GM19099 (cell line): ENCODE data around the gene DIAPH1.

Source experiments
- POLR2A ChIP-seq: IDR thresholded peaks from 3 replicates; pipeline ENCODE4 v1.6.1; 2011; ENCODE audit warnings: low read depth; ENCODE audit not compliant: insufficient read length; ENCODE audit errors: extremely low read depth

Gene DIAPH1

DNA sequence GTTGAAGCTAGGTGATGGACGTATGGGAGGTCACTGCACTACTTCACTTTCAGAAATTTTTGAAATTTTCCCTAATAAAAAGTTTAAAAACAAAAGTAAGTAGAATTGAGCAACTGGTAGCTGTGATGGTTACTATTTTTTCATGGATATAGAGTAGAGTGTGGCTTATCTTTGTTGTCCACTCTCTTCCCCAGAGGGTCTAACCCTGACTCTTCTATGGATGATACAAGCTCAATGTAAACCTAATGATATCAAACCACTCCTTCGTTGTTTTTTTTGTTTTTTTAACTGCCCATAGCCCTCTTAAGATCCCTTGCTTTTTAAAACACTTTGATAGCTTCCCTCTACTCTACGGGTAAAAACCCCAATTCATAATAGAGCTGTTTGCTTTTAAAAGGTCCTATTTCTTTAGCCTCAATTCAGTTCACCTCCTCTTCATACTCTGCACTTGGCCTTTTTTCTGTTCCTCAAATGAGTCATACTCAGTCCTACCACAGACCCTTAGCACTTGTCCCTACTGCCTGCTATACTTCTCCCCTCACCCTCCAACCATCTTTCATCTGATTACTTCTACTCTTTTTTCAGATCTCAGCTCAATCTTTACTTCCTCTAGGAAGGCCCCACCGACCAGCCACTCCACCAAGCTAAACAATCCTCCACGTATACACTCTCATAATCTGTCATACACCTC is 15.2 kb upstream of the DIAPH1 start:
- TF ChIP-seq POLR2A = no peak

GRCh38 chr5:141632650-141633049 is 13.8 kb upstream of the DIAPH1 start:
- no peak for TF ChIP-seq POLR2A

DNA sequence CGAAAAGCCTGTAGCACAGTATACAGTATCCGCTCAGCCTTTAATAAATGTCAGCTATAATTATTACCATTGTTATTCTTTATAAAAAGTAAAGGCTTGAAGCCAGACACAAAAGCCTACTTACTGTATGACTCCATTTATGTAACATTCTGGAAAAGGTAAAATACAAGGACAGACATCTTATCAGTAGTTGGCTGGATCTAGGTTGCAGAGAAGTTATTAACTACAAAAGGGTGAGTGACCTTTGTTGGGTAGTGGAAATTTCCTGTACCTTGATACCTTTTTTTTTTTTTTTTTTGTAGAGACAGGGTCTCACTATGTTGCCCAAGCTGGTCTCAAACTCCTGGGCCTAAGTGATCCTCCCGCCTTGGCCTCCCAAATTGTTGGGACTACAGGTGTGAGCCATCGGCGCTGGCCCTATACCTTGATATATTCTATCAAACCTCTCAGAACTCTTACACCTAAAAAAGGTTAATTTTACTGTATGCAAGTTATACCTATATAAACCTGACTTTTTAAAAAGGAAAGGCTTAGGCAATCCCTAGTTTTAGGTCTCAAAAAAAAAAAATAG is 11.9 kb upstream of the DIAPH1 start:
- TF ChIP-seq POLR2A = no peak

DNA sequence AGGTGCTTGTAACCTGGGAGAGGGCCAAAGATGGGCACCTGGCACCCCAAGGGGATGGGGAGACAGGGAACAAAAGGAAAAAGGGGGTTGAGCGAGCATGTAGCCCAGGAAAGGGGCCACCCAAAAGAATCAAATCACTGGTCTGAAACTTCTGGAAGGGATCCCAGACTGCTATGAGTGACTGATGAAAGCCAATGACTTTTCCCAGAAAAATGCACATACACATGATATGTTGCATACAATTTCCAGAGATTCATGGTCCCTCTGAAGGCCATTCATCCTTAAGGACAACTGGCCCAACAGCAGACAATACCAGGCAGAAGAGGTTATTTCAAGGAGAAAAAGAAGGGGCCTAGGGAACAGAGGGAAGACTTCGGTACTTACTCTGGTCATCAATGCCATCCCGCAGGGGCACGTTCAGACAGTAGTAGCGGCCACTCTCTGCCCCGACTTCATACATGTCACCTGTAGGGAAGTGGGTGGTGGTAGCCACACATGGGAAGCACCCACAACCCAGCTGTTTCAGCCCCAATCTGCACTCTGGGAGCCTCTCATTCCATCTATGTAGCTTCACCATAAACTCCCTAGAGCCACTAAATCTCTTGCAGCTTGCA is 9.5 kb upstream of the DIAPH1 start:
- no peak for TF ChIP-seq POLR2A

- TF ChIP-seq POLR2A = no peak
These were observed 4.8 kb upstream of the DIAPH1 start for GRCh38 chr5:141623611-141624010.

DNA sequence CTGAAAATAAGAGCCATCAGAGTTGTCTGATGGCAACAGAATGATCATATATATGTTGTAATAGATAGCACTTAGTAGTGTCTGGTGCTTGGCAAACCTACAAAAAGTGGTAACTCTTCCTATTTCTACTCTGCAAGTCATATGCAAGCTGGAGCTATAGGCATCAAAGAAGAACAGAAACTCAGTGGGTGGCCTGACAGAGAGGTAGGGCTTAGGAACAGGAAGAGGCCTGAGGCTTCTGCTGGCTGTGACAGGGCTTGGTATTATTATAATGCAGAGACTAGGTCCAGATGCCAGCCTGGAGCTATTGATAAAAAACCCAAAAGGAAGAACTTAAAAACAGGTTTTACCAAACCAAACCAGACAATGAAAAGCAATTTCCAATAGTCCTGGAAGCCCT is 4.4 kb upstream of the DIAPH1 start:
- TF ChIP-seq POLR2A = no peak

- TF ChIP-seq POLR2A = no peak
These were observed 583 bp downstream of the DIAPH1 start for GRCh38 chr5:141618030-141618803.

DNA sequence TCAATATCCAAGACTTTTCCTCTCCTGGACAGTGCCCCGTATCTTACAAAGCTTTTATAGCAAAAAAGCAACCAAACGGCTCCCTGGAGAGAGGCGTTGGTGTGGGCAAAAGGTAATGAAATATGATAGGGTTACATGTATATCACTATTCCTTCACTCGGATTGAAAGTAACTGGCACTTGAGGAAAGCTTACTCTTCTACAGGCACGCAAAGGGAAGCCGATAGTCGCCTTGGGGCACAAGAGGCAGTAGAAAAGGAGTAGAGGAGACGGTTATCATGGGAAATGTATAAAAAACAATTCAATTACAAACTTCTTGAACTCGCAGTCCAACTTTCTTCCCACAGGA is 1.1 kb downstream of the DIAPH1 start:
- no peak for TF ChIP-seq POLR2A

DNA sequence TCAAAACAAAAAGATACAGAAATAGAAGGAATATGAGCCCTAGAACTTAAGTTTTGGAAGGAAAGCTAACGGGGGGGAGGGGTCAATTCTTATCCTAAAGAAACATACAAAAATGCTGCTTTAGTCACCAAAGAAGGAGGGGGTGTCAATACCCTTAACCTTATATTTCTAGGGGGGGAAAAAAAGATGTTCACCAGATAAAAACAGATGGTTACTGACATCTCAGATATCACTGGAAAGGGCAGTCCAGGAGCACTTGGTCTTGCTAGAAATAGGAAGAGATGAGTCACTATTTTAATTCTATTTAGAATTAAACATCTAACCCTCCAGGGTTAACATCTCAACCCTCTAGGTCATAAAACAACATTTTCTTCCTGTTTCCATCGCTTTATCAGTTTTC is 1.7 kb downstream of the DIAPH1 start:
- no peak for TF ChIP-seq POLR2A

DNA sequence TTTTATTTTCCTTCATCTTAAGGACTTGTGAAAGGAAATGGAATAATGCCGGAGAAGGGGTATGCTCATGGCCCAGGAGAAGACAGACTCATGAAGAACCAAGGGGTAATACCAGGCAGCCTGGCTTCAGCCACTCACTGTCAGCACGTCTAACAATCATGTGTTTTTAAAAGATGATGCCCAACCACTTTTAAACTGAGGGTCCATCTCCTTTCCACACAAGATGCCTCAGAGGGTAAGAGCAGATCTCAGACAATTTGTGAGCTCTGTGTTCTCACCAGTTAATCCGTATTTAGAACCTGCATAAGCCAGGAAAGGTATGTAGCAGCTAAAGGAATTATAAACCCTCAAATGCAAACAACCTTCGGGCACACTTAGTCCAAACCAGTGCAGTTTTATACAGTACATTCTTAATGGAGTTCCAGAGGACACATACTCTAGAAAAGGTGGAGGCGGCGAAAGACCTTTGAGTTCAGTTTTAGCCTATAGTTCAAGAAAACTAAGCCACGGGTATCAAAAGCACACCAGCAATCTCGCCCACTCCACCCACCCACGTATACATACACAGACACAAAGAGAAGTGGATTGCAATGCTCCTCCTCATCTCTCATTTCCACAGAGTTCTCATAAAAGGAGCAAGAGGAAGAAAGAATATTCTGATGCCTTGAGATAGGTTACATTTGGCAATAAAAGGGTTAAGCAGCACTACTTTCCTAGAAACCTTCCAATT is 2.6 kb downstream of the DIAPH1 start:
- no peak for TF ChIP-seq POLR2A

GRCh38 chr5:141613344-141613743 is 5.5 kb downstream of the DIAPH1 start:
- TF ChIP-seq POLR2A = no peak

GRCh38 chr5:141611289-141611688 is 7.5 kb downstream of the DIAPH1 start:
- TF ChIP-seq POLR2A = no peak

DNA sequence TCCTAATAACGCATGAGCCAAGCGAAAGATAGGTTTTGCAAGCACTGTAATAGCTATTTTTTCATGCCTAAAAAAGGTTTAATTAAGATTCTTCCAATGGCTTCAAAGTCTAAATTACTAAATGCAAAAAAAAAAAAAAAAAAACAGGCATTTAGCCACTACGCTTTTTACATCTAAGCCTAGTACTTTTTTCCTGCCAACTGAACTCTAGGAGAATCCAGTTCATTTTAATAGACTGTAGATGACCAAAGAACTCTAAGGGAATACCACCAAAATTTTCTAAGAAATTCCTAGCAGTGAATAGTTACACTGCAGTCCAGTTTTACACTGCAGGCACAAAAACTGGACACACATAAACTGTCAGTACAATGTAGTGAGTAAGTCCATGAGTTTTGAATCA is 9.8 kb downstream of the DIAPH1 start:
- TF ChIP-seq POLR2A = no peak

GRCh38 chr5:141608557-141608956 is 10.2 kb downstream of the DIAPH1 start:
- no peak for TF ChIP-seq POLR2A

DNA sequence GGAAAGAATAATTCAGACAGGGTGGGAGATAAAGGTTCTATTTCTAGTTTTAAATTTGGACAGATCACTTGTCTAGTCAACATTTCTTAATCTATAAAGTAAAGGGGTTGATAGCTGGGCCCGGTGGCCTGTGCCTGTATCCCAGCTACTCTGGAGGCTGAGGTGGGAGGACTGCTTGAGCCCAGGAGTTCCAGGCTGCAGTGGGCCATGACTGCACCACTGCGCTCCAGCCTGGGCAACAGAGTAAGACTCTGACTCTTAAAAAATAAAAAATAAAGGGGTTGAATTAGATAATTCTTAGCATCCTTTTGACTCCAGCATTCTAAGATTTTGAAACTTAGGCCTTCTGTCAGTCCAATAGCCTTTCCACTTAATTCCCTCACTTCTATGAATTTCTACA is 10.8 kb downstream of the DIAPH1 start:
- no peak for TF ChIP-seq POLR2A
